GM12873 (cell line): ENCODE results near the gene C1orf35.
A peak's percentile ranks its signal among the peaks of the same experiment; 100 is the strongest.

Experiments used
- TF ChIP-seq, protein P1 (sequence below): IDR thresholded peaks from 2 replicates; pipeline ENCODE4 v1.5.1; 2012; ENCODE audit warnings: low read depth, mild to moderate bottlenecking, moderate library complexity, low read length, control low read depth; ENCODE audit not compliant: insufficient read depth; ENCODE audit errors: missing control alignments

Gene C1orf35

DNA sequence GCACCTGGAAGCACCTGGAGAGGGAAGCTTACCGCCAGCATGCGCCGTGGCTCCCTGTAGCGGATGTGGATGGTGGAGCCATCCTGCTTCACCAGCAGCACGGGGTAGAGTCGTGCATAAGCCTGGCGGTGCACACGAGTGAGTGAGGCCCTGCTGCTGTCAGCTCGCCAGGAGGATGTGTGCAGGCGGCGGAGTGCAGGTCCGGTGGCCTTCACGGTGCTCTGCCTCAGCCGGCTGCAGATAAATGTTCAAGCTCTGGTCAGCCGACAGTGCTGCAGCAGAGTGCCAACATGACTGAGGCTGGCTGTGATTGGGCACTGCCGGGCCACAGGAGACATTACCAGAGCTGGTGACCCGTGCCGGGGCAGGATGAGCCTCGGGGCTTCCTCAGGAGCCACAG is 4.5 kb upstream of the C1orf35 start:
- TF ChIP-seq, protein P1, sequence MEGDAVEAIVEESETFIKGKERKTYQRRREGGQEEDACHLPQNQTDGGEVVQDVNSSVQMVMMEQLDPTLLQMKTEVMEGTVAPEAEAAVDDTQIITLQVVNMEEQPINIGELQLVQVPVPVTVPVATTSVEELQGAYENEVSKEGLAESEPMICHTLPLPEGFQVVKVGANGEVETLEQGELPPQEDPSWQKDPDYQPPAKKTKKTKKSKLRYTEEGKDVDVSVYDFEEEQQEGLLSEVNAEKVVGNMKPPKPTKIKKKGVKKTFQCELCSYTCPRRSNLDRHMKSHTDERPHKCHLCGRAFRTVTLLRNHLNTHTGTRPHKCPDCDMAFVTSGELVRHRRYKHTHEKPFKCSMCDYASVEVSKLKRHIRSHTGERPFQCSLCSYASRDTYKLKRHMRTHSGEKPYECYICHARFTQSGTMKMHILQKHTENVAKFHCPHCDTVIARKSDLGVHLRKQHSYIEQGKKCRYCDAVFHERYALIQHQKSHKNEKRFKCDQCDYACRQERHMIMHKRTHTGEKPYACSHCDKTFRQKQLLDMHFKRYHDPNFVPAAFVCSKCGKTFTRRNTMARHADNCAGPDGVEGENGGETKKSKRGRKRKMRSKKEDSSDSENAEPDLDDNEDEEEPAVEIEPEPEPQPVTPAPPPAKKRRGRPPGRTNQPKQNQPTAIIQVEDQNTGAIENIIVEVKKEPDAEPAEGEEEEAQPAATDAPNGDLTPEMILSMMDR = no peak

DNA sequence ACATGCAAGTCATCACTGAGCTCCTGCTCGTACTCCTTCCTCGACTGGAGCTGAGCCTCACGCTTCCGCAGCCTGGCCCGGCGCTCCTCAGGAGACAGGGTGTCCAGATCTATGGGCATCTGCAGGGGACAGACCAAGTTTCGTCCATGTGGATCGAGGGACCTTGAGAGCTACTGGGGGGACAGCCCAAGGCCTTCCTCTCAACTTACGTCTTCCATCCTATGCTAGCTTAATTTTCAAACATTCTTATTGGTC is 3.6 kb upstream of the C1orf35 start:
- TF ChIP-seq, protein P1 = no peak

DNA sequence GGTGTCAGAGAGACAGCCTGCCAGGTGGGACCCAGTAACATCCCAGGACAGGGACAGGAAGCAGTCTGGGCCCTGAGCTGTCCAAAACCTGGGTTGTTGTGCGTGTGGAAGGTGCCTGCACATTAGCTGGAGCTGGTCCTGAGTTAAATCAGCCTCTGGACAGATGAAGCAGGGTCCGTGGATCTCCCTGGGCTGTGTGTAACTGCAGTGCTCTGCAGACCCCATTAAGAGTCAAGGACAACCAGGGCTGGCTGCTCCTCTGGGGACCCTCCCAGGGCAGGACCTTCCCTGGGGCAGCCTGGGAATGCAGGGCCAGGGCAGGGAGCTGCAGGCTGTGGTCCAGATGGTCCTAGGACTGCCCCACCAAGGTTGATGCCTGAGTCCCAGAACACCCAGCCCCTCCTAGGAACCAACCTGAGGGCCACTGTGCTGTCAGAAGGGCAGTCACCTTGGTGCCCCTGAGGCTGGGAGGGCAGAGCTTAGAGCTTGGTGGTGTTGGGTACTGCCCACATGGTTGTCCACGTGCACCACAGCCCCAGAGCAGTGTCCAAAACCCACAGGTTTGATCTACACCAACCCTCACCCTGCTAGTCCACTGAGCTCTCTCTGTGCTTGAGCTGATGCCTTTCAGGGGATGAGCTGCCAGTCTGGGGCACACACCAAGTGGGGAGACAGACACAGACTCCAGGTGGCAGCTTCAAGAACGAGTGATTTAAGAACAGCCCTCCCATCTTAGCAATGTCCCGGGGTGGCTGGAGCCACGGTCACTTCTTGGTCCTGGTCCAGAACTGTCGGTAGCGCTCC is 3.1 kb upstream of the C1orf35 start:
- TF ChIP-seq, protein P1 = no peak

DNA sequence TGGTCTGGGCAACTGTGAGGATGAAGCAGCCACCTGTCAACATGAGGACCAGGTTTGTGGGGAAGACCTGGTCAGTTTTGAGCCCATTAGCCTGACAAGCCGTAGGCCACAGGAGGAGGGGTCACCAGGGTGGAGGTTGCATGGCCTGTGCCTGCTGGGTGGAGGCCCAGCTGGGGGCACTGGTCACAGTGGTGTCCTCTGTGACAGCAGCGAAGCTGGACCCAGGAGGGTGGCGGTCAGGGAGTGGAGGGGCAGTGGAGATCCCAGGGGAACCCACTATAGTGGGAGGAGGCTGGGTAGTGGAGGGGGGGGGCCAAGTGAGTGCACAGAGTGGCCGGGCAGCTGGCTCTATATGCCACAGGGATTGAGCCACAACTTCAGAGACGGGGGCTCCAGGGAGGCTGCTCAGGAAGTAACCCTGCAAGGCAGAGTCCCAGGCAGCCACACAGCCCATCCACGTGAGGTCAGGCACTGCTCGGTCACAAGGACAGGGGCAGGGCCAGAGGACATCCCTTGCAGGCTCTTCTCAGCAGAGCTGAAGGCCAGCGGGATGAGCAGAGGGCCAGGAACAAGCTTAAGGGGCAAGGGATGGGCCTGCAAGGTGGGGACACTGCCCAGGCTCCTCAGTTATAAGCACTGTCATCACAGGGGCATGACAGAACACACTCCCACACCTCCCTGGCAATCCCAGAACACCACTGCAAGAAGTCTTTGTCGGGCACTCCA is 2.3 kb upstream of the C1orf35 start:
- TF ChIP-seq, protein P1 = no peak

DNA sequence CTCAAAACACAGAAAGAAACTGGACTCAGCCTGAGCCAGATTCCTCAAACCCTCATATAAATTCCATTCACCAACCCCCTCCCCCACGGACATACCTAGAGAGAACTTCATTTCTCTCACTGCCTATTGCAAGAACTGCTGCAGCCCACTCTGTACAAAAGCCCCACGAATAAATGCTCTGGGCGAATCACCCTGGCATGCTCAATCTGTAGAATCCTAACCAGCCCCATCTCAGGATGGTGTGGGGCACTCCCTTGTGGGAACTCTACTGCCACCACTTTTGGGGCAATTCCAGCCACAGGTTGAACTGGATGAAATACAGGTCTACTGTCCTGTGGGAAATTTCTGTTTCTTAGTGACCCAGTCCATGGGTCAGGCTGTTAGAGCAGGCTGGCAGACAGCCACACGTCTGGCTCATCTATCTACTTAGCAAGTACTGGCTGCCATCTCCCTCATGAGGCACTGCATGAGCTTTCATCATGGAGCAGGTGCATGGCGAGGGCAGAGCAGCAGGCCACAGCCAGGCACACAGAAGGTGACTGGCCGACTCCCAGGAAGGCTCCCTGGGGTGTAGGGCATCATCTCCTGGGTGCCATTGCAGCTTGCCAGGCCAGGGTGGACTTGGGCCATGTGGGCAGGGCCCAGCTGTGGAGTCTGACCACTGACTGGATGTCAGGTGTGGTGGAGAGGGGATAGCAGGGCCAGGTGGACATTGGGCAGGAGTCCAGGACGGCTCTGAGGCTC is 1.6 kb upstream of the C1orf35 start:
- TF ChIP-seq, protein P1 = no peak

DNA sequence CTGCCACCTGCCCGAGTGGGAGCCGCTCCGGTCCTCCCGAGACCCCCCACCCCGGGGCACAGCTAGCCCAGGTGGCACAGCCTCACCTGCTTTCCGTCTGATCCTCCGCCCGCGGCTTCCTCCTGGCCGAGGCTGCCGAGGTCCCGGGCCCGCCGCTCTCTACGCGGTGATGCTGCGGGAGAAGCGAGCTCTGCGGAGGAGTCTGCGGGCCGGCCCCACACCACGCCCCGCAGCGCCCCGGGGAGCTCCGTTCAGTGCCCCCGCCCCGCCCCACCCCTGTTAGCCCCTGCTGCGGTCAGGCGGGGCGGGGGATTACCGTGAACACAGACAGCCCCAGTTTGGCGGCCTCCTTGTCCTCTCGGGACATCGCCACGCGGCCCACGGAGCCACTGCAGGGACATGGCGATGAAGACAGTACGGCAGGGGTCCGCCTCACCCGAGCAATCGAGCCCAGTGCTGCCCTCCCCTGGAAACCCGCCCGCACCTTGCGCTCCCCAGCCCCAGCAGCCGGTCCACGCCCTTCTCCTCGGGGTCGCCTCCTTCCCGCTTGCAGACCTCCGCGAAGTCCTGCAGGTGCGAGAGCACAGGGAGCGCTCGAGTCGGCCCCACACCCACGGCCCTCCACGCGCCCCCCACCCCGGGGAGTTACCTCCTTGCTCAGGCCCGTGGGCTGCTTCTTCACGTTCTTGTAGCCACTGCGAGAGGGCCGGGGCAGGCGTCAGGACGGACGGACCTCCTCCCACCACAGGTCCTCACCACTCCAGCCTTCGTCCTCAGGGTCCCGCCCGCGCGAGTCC is 933 bp downstream of the C1orf35 start:
- TF ChIP-seq, protein P1 = peak; percentile 40
